Suppressor macrophage (primary cell): ENCODE results near the gene ARF1.

Experiments
- DNase-seq, 4 experiments: peaks; one replicate each; pipeline ENCODE4 v3.0.0-alpha.2; 2020 to 2022

ARF1 gene

GRCh38 chr1:228123505-228123904 is 41.0 kb downstream of the ARF1 start:
- no peak for DNase-seq

- DNase-seq, result no peak
These were observed 42.7 kb downstream of the ARF1 start for GRCh38 chr1:228125185-228125584.

- no peak for DNase-seq
These were observed 49.3 kb downstream of the ARF1 start for GRCh38 chr1:228131766-228132165.

GRCh38 chr1:228134591-228134990 is 52.1 kb downstream of the ARF1 start:
- DNase-seq, result no peak

- DNase-seq, result no peak
These were observed 54.4 kb downstream of the ARF1 start for GRCh38 chr1:228136901-228137300.

GRCh38 chr1:228139406-228139930 is 57.0 kb downstream of the ARF1 start:
- no peak for DNase-seq

- DNase-seq, result peak; percentile 100
These were observed 57.6 kb downstream of the ARF1 start, which contains the start of gene GUK1 for GRCh38 chr1:228139931-228140723. GUK1 (plus strand) TSS chr1:228140279; CDS start chr1:228140303, 24 bp downstream.

- DNase-seq, result peak in 1 of 4 experiments; percentile 24
These were observed 58.3 kb downstream of the ARF1 start for GRCh38 chr1:228140724-228141225.

GRCh38 chr1:228141226-228142044 is 58.9 kb downstream of the ARF1 start:
- peak in 2 of 4 experiments; percentile 16 to 24 for DNase-seq

- DNase-seq, result no peak
These were observed 59.7 kb downstream of the ARF1 start for GRCh38 chr1:228142155-228142691.

GRCh38 chr1:228142701-228143136 is 60.2 kb downstream of the ARF1 start:
- DNase-seq, result no peak

- no peak for DNase-seq
These were observed 61.1 kb downstream of the ARF1 start for GRCh38 chr1:228143480-228144192.

- DNase-seq, result no peak
These were observed 61.9 kb downstream of the ARF1 start for GRCh38 chr1:228144193-228144992.

GRCh38 chr1:228144993-228145343 is 62.5 kb downstream of the ARF1 start:
- no peak for DNase-seq

- no peak for DNase-seq
These were observed 63.2 kb downstream of the ARF1 start for GRCh38 chr1:228145463-228146416.

- DNase-seq, result no peak
These were observed 64.1 kb downstream of the ARF1 start for GRCh38 chr1:228146417-228147150.

GRCh38 chr1:228147151-228147693 is 64.7 kb downstream of the ARF1 start:
- DNase-seq, result no peak

GRCh38 chr1:228147768-228148167 is 65.3 kb downstream of the ARF1 start:
- DNase-seq, result no peak

- no peak for DNase-seq
These were observed 65.8 kb downstream of the ARF1 start for GRCh38 chr1:228148196-228148861.
